ENCODE results near the gene CACNA1E. TPM values are rescaled to one million over a fixed set of nuclear protein-coding genes. Genes with fewer than 3 reads are reported as not detected.

CACNA1E gene
- total and polyA plus RNA-seq, 2 of the 4 experiments (the other 2 are of a cell fraction) = not detected

GRCh38 chr1:181438013-181438412, 45.3 kb upstream of the CACNA1E start:
- H2BK20ac ChIP-seq (ENCODE audit: low read depth, low read length) = no peak overlapping the region
- H4K20me1 ChIP-seq (ENCODE audit: insufficient read depth, low read length) = no peaks in the 10 kb centered on the region
- no peak overlapping the region for H4K8ac ChIP-seq (ENCODE audit: low read depth in 2 of 2, low read length in 2 of 2)
- in situ Hi-C loops (cut with MboI; ENCODE audit: low sequenced_read_pairs) (no loop called here), dilution Hi-C loops (cut with HindIII; ENCODE audit: low sequenced_read_pairs, unreplicated experiment) (no loop called here), intact Hi-C loops (cut with micrococcal nuclease) (no loop called here)
- no peak overlapping the region for H2BK120ac ChIP-seq (ENCODE audit: low read depth, low read length)
- H3K18ac ChIP-seq (ENCODE audit: low read depth, low read length) = no peak overlapping the region
- H2AFZ ChIP-seq (replicated peaks; ENCODE audit: low read length, poor library complexity) = no peak overlapping the region
- no peak overlapping the region for H3K4me3 ChIP-seq (ENCODE audit: insufficient read depth, low read depth, low read length)
- H3K27ac ChIP-seq (ENCODE audit: insufficient read depth, low read length) = no peak overlapping the region
- H3K4me2 ChIP-seq (ENCODE audit: low read depth, low read length) = no peak overlapping the region
- H2AK9ac ChIP-seq (replicated peaks; ENCODE audit: low read depth, low read length, poor library complexity) = no peak overlapping the region
- H3K9ac ChIP-seq (ENCODE audit: low read depth, low read length) = no peak overlapping the region
- TF ChIP-seq FOS (IDR thresholded peaks at IDR 0.05; ENCODE audit: low read depth, low read length) (no peak), RCOR1 (IDR thresholded peaks at IDR 0.05; ENCODE audit: insufficient replicate concordance, low read length) (no peak), CHD1 (IDR thresholded peaks at IDR 0.05; ENCODE audit: low read depth, low read length) (no peak), POLR2A (IDR thresholded peaks at IDR 0.05; ENCODE audit: low read depth, low read length) (no peak), BHLHE40 (IDR thresholded peaks at IDR 0.05; ENCODE audit: low read depth, low read length) (no peak), ELK1 (IDR thresholded peaks at IDR 0.05; ENCODE audit: borderline replicate concordance, low read depth, low read length) (no peak), CTCF (conservative IDR thresholded peaks at IDR 0.05; ENCODE audit: low read depth, low read length) (no peak), RAD21 (IDR thresholded peaks at IDR 0.05; ENCODE audit: low read length) (no peak), MAFK (IDR thresholded peaks at IDR 0.05; ENCODE audit: low read depth, low read length) (no peak), SMC3 (IDR thresholded peaks at IDR 0.05; ENCODE audit: low read depth, low read length) (no peak), CEBPB (IDR thresholded peaks at IDR 0.05; ENCODE audit: low read depth, low read length) (no peak), NFE2L2 (IDR thresholded peaks at IDR 0.05; ENCODE audit: low read depth, low read length) (no peak), MAZ (IDR thresholded peaks at IDR 0.05; ENCODE audit: borderline replicate concordance, low read depth, low read length) (no peak), MXI1 (IDR thresholded peaks at IDR 0.05; ENCODE audit: borderline replicate concordance, low read depth, low read length) (no peak), RFX5 (IDR thresholded peaks at IDR 0.05; ENCODE audit: low read depth, low read length) (no peak)
- TF ChIP-seq, protein P1, sequence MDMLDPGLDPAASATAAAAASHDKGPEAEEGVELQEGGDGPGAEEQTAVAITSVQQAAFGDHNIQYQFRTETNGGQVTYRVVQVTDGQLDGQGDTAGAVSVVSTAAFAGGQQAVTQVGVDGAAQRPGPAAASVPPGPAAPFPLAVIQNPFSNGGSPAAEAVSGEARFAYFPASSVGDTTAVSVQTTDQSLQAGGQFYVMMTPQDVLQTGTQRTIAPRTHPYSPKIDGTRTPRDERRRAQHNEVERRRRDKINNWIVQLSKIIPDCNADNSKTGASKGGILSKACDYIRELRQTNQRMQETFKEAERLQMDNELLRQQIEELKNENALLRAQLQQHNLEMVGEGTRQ (IDR thresholded peaks at IDR 0.05; ENCODE audit: low read depth, low read length) = no peak
- H3K4me1 ChIP-seq (ENCODE audit: control insufficient read depth, insufficient read depth, low read length) = no peaks in the 10 kb centered on the region
- H3K9me1 ChIP-seq (ENCODE audit: insufficient read depth, low read length) = no peaks in the 10 kb centered on the region
- H3K4ac ChIP-seq (ENCODE audit: low read depth, low read length) = no peak overlapping the region
- no peak for ATAC-seq (ENCODE audit: low read depth)
- H3K14ac ChIP-seq (replicated peaks; ENCODE audit: low read depth, low read length) = no peak overlapping the region
- no CpG with 5 or more reads among the region's 2 CpGs for WGBS, 2 experiments (ENCODE audit: extremely low coverage in 2 of 2, insufficient read length in 1 of 2)
- H2AK5ac ChIP-seq (ENCODE audit: low read depth, low read length) = no peak overlapping the region
- no peak overlapping the region for H3K56ac ChIP-seq (ENCODE audit: extremely low read depth, insufficient read depth, low read length)
- no peaks in the 10 kb centered on the region for H3K79me1 ChIP-seq (ENCODE audit: low read depth in 1 of 2, low read length in 2 of 2)
- H3K27me3 ChIP-seq (ENCODE audit: control insufficient read depth, insufficient read depth, low read length) = no peaks in the 10 kb centered on the region
- H2BK5ac ChIP-seq (ENCODE audit: low read depth, low read length, poor library complexity, severe bottlenecking) = no peak overlapping the region
- H3K9me3 ChIP-seq (ENCODE audit: control insufficient read depth, insufficient read depth, low read length) = no peaks in the 10 kb centered on the region
- H3K36me3 ChIP-seq (ENCODE audit: control insufficient read depth, insufficient read depth, low read length) = no peaks in the 10 kb centered on the region
- no TSS peak for BruUV-seq (replicated peaks)
- no peak overlapping the region for H2BK15ac ChIP-seq (ENCODE audit: low read depth, low read length)
- no peak overlapping the region for H3K23ac ChIP-seq (ENCODE audit: low read depth, low read length)
- POLR2A ChIA-PET (ENCODE audit: unreplicated experiment) = no interaction called here
- DNase-seq = no peak
- CTCF ChIA-PET = no interaction called here
- H4K5ac ChIP-seq (ENCODE audit: low read depth, low read length) = no peak overlapping the region
- no peak overlapping the region for H4K91ac ChIP-seq (ENCODE audit: insufficient read depth, low read depth, low read length)

Measured in IMR-90 (cell line).